Hepatic stellate cell (primary cell): ENCODE results near the gene TXNRD2.
"Not testable (repeated sequence)": the region's sequence is repeated elsewhere in the genome, so short reads cannot be mapped to it uniquely, and the experiment has no call there.

Experiments used
- DNase-seq: peaks from one replicate; pipeline ENCODE4 v3.0.0; 2011; ENCODE audit warnings: low spot score

The TXNRD2 gene

GRCh38 chr22:19844377-19845053, 97.1 kb downstream of the TXNRD2 start:
- peak; percentile 70 for DNase-seq

- DNase-seq = no peak
Measured at GRCh38 chr22:19843857-19844376, 97.7 kb downstream of the TXNRD2 start.

GRCh38 chr22:19843107-19843856, 98.3 kb downstream of the TXNRD2 start:
- no peak for DNase-seq

- DNase-seq = no peak
Measured at GRCh38 chr22:19842393-19843106, 99.1 kb downstream of the TXNRD2 start.

GRCh38 chr22:19841641-19842392, 99.8 kb downstream of the TXNRD2 start:
- DNase-seq = no peak

- DNase-seq = no peak
Measured at GRCh38 chr22:19840955-19841640, 100.5 kb downstream of the TXNRD2 start.

- DNase-seq = no peak
Measured at GRCh38 chr22:19840059-19840458, 101.6 kb downstream of the TXNRD2 start.

- no peak for DNase-seq
Measured at GRCh38 chr22:19837915-19838314, 103.7 kb downstream of the TXNRD2 start.

- no peak for DNase-seq
Measured at GRCh38 chr22:19836512-19836911, 105.1 kb downstream of the TXNRD2 start.

GRCh38 chr22:19834599-19834998, 107.0 kb downstream of the TXNRD2 start:
- DNase-seq = no peak

GRCh38 chr22:19833327-19833726, 108.3 kb downstream of the TXNRD2 start:
- DNase-seq = not testable (repeated sequence)

- DNase-seq = no peak
Measured at GRCh38 chr22:19832476-19833108, 109.0 kb downstream of the TXNRD2 start.

GRCh38 chr22:19831979-19832378, 109.6 kb downstream of the TXNRD2 start:
- DNase-seq = not testable (repeated sequence)

GRCh38 chr22:19831016-19831415, 110.6 kb downstream of the TXNRD2 start:
- DNase-seq = no peak

GRCh38 chr22:19828035-19828401, 113.6 kb downstream of the TXNRD2 start:
- no peak for DNase-seq

GRCh38 chr22:19827341-19828034, 114.1 kb downstream of the TXNRD2 start:
- DNase-seq = no peak

GRCh38 chr22:19826619-19826950, 115.0 kb downstream of the TXNRD2 start:
- no peak for DNase-seq

GRCh38 chr22:19825904-19826618, 115.6 kb downstream of the TXNRD2 start:
- DNase-seq = no peak
